ENCODE measurements around the gene ARHGDIA.
A peak's percentile ranks its signal among the peaks of the same experiment; 100 is the strongest.

Gene ARHGDIA

DNA sequence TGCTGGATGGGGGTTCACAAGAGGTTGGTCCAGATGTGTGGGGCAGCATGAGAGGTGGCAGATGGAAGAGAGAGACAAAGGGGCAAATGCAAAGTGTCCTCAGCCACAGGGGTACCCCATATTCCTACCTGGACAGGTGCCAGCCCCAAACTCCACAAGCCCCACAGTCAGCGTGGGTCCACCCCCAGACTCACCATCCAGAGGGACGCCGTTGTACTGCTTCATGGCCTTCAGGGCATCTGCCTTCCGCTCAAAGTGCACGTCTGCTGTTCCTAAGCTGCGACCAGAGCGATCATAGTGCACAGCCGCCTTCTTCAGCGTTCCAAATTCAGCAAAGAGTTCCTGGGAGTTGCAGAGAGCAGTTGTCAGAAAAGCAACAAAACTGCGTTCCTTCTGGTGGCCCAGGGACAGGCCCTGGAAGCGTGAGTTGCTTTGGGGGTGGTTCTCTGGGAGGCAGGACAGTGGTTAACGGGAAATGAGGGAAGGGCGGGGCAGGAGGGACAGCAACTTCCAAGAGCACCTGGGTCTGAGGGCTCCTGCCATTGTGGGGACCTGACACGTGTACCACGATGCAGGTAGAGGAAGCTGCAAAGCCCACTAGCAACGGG lies 18.0 kb upstream of the ARHGDIA start:
- Histone ChIP-seq H3K9me3 (replicated peaks in 1 of 2; ENCODE audit: control insufficient read depth in 2 of 2, insufficient read depth in 1 of 2, low read depth in 1 of 2, low read length in 2 of 2) (no peaks in the 10 kb centered on the region), H4K8ac (ENCODE audit: low read depth, low read length) (no peak overlapping the region), H3K9ac (ENCODE audit: low read depth, low read length, poor library complexity) (no peak overlapping the region), H3K4ac (ENCODE audit: low read length) (no peak overlapping the region), H4K91ac (ENCODE audit: low read depth, low read length, poor library complexity) (no peak overlapping the region), H3K79me1 (ENCODE audit: low read depth, low read length) (peaks cover 18% of the 10 kb centered on the region), H3K36me3 (replicated peaks in 1 of 2; ENCODE audit: control insufficient read depth in 2 of 2, insufficient read depth in 2 of 2, low read length in 2 of 2) (peaks cover 61 to 73% of the 10 kb centered on the region in 2 donors), H3K14ac (ENCODE audit: low read length) (no peak overlapping the region), H2BK120ac (ENCODE audit: low read depth, low read length) (peak overlapping the region; percentile 63), H3K4me3 (ENCODE audit: low read length in 2 of 2) (peak overlapping the region in 1 of 2 donors; percentile 23), H3K27me3 (ENCODE audit: control insufficient read depth in 3 of 3, insufficient read depth in 3 of 3, low read depth in 1 of 3, low read length in 3 of 3) (no peaks in the 10 kb centered on the region), H3K27ac (replicated peaks; ENCODE audit: low read length) (no peak overlapping the region), H2AK5ac (ENCODE audit: low read depth, low read length) (no peak overlapping the region), H3K4me2 (ENCODE audit: insufficient read depth, low read length, poor library complexity, severe bottlenecking) (no peak overlapping the region), H3K23ac (ENCODE audit: low read depth, low read length, poor library complexity) (peak overlapping the region; percentile 26), H2BK12ac (ENCODE audit: low read length) (no peak overlapping the region), H2BK15ac (ENCODE audit: low read length) (no peak overlapping the region), H3K18ac (ENCODE audit: low read length) (no peak overlapping the region), H3K4me1 (ENCODE audit: control insufficient read depth in 2 of 2, insufficient read depth in 1 of 2, low read depth in 1 of 2, low read length in 2 of 2) (peaks cover 7 to 17% of the 10 kb centered on the region in 2 donors), H2AFZ (ENCODE audit: low read length) (no peak overlapping the region), H2BK5ac (ENCODE audit: low read length) (no peak overlapping the region)
- WGBS, 2 donors (ENCODE audit: extremely low coverage in 2 of 2, insufficient read length in 2 of 2, insufficient replicate concordance in 1 of 2) = no CpG with 5 or more reads among the region's 16 CpGs
- no peak for DNase-seq (ENCODE audit: low spot score)

DNA sequence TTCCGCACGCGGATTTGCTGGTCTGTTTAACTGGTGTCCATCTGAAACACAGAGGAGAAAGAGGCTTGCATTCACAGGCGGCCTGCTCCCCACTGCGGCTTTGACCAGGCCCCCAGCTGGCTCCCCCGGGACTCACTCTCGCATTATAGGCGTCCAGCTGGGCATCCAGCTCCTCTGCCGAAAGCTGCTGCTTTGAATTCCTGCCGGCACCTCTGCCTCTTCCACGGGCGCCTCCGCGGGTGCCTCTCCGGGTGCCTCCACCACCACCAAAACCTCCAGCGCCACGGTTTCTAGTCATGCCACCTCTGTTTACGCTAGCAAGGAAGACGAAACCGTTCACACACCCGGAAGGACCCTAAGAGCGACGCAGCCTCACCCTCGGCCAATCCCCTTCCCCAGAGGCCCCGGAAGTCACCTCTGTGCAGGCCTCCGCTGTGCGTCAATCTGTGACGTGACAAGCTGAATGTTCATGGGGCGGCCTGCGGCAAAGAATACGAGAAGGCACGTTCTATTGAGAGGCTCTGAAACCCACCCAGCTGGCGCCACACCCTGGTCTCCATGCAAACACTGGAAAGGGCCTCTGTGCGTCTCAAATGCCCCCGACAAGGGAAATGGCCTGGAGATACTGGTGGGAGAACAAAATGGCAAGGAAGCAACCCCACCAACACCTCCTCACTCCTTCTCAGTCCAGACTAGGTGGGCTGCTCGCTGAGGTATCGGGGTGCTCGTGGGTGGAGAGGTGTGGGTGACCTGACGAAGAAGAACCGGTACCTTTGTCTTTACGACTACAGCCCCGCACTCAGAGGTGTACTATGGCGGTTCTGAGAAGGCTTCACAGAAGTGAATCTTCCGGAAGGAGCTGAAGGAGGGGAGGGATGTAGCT lies 17.2 kb upstream of the ARHGDIA start:
- Histone ChIP-seq H3K4me3 (ENCODE audit: low read length in 2 of 2) (peak overlapping the region in 1 of 2 donors; percentile 2), H3K36me3 (replicated peaks in 1 of 2; ENCODE audit: control insufficient read depth in 2 of 2, insufficient read depth in 2 of 2, low read length in 2 of 2) (peaks cover 59 to 69% of the 10 kb centered on the region in 2 donors)
- no CpG with 5 or more reads among the region's 44 CpGs for WGBS, 2 donors (ENCODE audit: extremely low coverage in 2 of 2, insufficient read length in 2 of 2, insufficient replicate concordance in 1 of 2)

DNA sequence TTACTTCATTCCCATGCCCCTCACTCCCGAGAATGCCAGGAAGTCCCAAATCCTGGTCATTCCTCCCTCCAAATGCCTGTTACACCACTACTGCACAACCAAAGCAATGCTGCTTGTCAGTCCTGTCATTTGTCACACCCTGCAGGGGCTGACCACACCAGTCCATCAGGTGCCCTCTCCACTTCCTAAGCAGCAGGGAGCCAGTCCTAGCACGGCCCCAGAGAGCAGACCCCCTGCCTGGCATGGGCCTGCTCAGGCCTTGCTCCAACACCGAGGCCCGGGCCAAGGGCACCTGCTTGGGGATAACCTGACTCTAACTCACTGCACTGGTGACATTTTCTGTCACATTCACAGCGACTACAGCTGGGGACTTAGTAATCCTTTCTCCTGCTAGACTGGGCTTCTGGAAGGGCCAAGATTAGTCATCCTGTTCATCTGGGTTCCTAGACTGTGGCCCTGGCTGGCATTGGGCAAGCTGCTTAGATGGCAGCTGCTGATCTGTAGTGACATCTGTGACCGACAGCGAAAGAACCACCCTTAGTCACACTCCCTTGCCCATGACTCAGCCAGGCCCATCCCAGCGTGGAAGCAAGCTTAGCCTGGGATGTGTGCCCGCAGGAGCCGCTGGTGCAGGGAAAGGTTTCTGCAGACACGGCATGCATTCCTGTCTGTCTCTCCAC lies 14.9 kb upstream of the ARHGDIA start:
- Histone ChIP-seq H3K18ac (ENCODE audit: low read length) (no peak overlapping the region), H3K4ac (ENCODE audit: low read length) (no peak overlapping the region), H3K4me3 (ENCODE audit: low read length in 2 of 2) (no peak overlapping the region), H4K91ac (ENCODE audit: low read depth, low read length, poor library complexity) (no peak overlapping the region), H3K9ac (ENCODE audit: low read depth, low read length, poor library complexity) (no peak overlapping the region), H4K8ac (ENCODE audit: low read depth, low read length) (no peak overlapping the region), H3K79me1 (ENCODE audit: low read depth, low read length) (peaks cover 16% of the 10 kb centered on the region), H3K23ac (ENCODE audit: low read depth, low read length, poor library complexity) (no peak overlapping the region), H2AK5ac (ENCODE audit: low read depth, low read length) (no peak overlapping the region), H3K27ac (replicated peaks; ENCODE audit: low read length) (no peak overlapping the region), H3K27me3 (ENCODE audit: control insufficient read depth in 3 of 3, insufficient read depth in 3 of 3, low read depth in 1 of 3, low read length in 3 of 3) (no peaks in the 10 kb centered on the region), H3K4me1 (ENCODE audit: control insufficient read depth in 2 of 2, insufficient read depth in 1 of 2, low read depth in 1 of 2, low read length in 2 of 2) (peaks cover 7 to 15% of the 10 kb centered on the region in 2 donors), H2AFZ (ENCODE audit: low read length) (no peak overlapping the region), H2BK120ac (ENCODE audit: low read depth, low read length) (no peak overlapping the region), H2BK15ac (ENCODE audit: low read length) (no peak overlapping the region), H3K14ac (ENCODE audit: low read length) (no peak overlapping the region), H3K4me2 (ENCODE audit: insufficient read depth, low read length, poor library complexity, severe bottlenecking) (no peak overlapping the region), H3K9me3 (replicated peaks in 1 of 2; ENCODE audit: control insufficient read depth in 2 of 2, insufficient read depth in 1 of 2, low read depth in 1 of 2, low read length in 2 of 2) (no peaks in the 10 kb centered on the region), H2BK5ac (ENCODE audit: low read length) (no peak overlapping the region), H3K36me3 (replicated peaks in 1 of 2; ENCODE audit: control insufficient read depth in 2 of 2, insufficient read depth in 2 of 2, low read length in 2 of 2) (peaks cover 59 to 86% of the 10 kb centered on the region in 2 donors), H2BK12ac (ENCODE audit: low read length) (no peak overlapping the region)
- WGBS, 2 donors (ENCODE audit: extremely low coverage in 2 of 2, insufficient read length in 2 of 2, insufficient replicate concordance in 1 of 2) = no CpG with 5 or more reads among the region's 11 CpGs
- DNase-seq (ENCODE audit: low spot score) = no peak

More for the DNA sequence above, 17.2 kb upstream of the ARHGDIA start:
- H3K23ac ChIP-seq (ENCODE audit: low read depth, low read length, poor library complexity) = peak overlapping the region; percentile 26
- H3K14ac ChIP-seq (ENCODE audit: low read length) = no peak overlapping the region
- H2BK120ac ChIP-seq (ENCODE audit: low read depth, low read length) = peak overlapping the region; percentile 63
- no peak overlapping the region for H4K91ac ChIP-seq (ENCODE audit: low read depth, low read length, poor library complexity)
- H3K27me3 ChIP-seq (ENCODE audit: control insufficient read depth in 3 of 3, insufficient read depth in 3 of 3, low read depth in 1 of 3, low read length in 3 of 3) = no peaks in the 10 kb centered on the region
- H2BK15ac ChIP-seq (ENCODE audit: low read length) = no peak overlapping the region
- H3K9me3 ChIP-seq (replicated peaks in 1 of 2; ENCODE audit: control insufficient read depth in 2 of 2, insufficient read depth in 1 of 2, low read depth in 1 of 2, low read length in 2 of 2) = no peaks in the 10 kb centered on the region
- H3K18ac ChIP-seq (ENCODE audit: low read length) = no peak overlapping the region
- peaks cover 18% of the 10 kb centered on the region for H3K79me1 ChIP-seq (ENCODE audit: low read depth, low read length)
- H2AFZ ChIP-seq (ENCODE audit: low read length) = no peak overlapping the region
- H4K8ac ChIP-seq (ENCODE audit: low read depth, low read length) = no peak overlapping the region
- DNase-seq (ENCODE audit: low spot score) = no peak
- no peak overlapping the region for H2BK5ac ChIP-seq (ENCODE audit: low read length)
- H3K4me2 ChIP-seq (ENCODE audit: insufficient read depth, low read length, poor library complexity, severe bottlenecking) = no peak overlapping the region
- no peak overlapping the region for H3K4ac ChIP-seq (ENCODE audit: low read length)
- no peak overlapping the region for H3K27ac ChIP-seq (replicated peaks; ENCODE audit: low read length)
- peaks cover 7 to 17% of the 10 kb centered on the region in 2 donors for H3K4me1 ChIP-seq (ENCODE audit: control insufficient read depth in 2 of 2, insufficient read depth in 1 of 2, low read depth in 1 of 2, low read length in 2 of 2)
- H3K9ac ChIP-seq (ENCODE audit: low read depth, low read length, poor library complexity) = no peak overlapping the region
- H2AK5ac ChIP-seq (ENCODE audit: low read depth, low read length) = no peak overlapping the region
- no peak overlapping the region for H2BK12ac ChIP-seq (ENCODE audit: low read length)

DNA sequence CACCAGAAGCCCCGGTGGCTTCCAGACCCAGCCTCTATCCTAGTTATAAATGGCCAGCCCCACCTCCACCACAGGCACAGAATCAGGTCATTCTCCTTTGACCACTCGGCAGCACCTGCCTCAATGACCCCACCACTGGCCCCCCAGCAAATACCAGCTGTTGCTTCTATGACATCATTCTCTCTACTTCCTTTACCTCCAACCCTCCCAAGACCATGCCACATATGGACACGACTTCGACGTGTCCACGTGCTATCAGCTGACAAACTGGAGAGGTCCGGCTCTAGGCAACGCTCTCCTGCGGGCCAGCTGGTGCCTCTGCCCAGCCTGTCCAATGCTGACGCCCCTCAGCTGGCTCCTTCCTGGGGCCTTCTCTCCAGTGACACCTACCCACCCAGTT lies 14.3 kb upstream of the ARHGDIA start:
- Histone ChIP-seq H2AK5ac (ENCODE audit: low read depth, low read length) (no peak overlapping the region), H3K4me3 (ENCODE audit: low read length in 2 of 2) (no peak overlapping the region), H3K4me1 (ENCODE audit: control insufficient read depth in 2 of 2, insufficient read depth in 1 of 2, low read depth in 1 of 2, low read length in 2 of 2) (peaks cover 5 to 12% of the 10 kb centered on the region in 2 donors), H3K9me3 (replicated peaks in 1 of 2; ENCODE audit: control insufficient read depth in 2 of 2, insufficient read depth in 1 of 2, low read depth in 1 of 2, low read length in 2 of 2) (no peaks in the 10 kb centered on the region), H3K4ac (ENCODE audit: low read length) (no peak overlapping the region), H3K14ac (ENCODE audit: low read length) (no peak overlapping the region), H3K4me2 (ENCODE audit: insufficient read depth, low read length, poor library complexity, severe bottlenecking) (no peak overlapping the region), H3K9ac (ENCODE audit: low read depth, low read length, poor library complexity) (no peak overlapping the region), H2BK120ac (ENCODE audit: low read depth, low read length) (no peak overlapping the region), H3K23ac (ENCODE audit: low read depth, low read length, poor library complexity) (no peak overlapping the region), H2AFZ (ENCODE audit: low read length) (no peak overlapping the region), H4K91ac (ENCODE audit: low read depth, low read length, poor library complexity) (no peak overlapping the region), H3K79me1 (ENCODE audit: low read depth, low read length) (peaks cover 12% of the 10 kb centered on the region), H2BK15ac (ENCODE audit: low read length) (no peak overlapping the region), H2BK12ac (ENCODE audit: low read length) (no peak overlapping the region), H3K18ac (ENCODE audit: low read length) (no peak overlapping the region), H4K8ac (ENCODE audit: low read depth, low read length) (no peak overlapping the region), H2BK5ac (ENCODE audit: low read length) (no peak overlapping the region), H3K27me3 (ENCODE audit: control insufficient read depth in 3 of 3, insufficient read depth in 3 of 3, low read depth in 1 of 3, low read length in 3 of 3) (no peaks in the 10 kb centered on the region), H3K27ac (replicated peaks; ENCODE audit: low read length) (no peak overlapping the region), H3K36me3 (replicated peaks in 1 of 2; ENCODE audit: control insufficient read depth in 2 of 2, insufficient read depth in 2 of 2, low read length in 2 of 2) (peaks cover 57 to 88% of the 10 kb centered on the region in 2 donors)
- WGBS, 2 donors (ENCODE audit: extremely low coverage in 2 of 2, insufficient read length in 2 of 2, insufficient replicate concordance in 1 of 2) = no CpG with 5 or more reads among the region's 10 CpGs
- DNase-seq (ENCODE audit: low spot score) = no peak
